Measurements from ENCODE around the gene SERTM1.

SERTM1 gene

DNA sequence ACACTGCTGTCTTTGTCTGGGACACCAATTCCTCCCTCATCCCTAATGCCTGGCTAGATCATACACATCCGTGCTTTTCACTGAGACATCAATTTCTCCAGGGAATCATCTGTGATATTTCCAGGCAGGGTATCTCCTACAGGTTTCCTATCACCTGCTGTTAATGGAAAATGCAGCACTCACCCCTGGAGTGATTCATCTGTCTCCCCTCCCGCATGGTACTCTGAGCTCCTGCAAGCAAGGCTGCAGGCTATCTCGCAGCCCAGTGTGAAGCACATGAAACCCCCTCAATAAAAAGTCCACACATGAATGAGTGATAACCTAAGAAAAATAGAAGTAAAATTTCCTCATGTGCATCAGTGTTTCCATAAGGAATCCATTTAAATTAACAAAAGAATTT is 38.5 kb downstream of the SERTM1 start:
- no peak for ATAC-seq

DNA sequence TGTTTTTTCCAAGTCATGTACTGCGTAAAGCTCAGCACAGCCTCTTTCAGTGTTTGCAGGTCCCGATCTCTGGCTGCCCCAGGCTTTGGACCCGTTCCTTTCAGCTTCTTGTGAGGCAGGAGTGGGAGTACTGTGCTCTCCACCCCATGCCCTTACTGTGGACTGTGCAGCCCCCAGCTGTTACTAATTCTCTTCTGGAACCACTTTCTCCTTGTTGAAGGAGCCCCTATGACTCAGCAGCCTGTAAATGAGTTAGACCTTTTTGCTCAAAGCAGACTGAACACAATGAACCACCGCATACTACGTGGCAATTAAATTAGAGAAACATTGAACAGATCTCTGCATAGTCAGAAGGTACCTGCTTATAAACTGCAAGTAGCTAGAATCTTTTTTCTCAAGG is 39.0 kb downstream of the SERTM1 start:
- ATAC-seq, result no peak

DNA sequence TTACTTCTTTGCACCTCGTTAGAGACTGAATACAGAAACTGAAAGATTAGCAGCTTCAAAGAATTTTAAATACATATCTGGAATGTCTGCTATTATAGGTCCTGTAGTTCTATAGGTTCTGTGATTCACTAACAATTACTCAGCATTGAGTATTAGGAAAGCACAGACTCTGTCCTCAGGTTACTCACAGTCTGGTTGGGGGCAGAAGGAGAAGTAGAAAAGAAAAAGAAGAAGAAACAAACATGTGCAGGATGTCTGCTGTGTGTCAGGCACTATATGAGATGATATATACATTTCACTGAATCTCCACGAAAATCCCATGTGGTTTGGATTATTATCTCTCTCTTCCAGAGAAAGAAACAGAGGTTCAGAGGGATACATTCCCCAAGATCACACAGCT is 40.1 kb downstream of the SERTM1 start:
- ATAC-seq, result no peak

GRCh38 chr13:36715841-36716240 is 42.0 kb downstream of the SERTM1 start:
- no peak for ATAC-seq

DNA sequence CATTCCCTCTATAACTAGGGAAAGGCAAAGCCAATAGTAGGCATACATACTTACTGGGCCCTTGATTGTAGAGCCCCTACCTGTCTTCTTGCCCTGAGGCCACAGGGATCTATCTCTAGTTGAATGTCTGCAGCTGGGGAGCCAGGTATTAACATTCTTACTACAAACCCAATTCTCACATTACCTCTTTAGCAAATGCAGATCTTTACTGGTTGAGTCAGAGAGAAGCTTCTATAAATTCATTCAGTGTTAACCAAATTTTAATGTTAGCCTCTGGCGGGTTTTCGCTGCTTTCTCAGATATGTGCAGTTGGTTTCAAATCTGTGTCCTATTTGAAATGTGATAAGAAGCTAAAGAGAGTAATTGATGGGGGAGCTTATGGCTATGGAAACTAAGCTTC is 43.2 kb downstream of the SERTM1 start:
- ATAC-seq, result no peak

DNA sequence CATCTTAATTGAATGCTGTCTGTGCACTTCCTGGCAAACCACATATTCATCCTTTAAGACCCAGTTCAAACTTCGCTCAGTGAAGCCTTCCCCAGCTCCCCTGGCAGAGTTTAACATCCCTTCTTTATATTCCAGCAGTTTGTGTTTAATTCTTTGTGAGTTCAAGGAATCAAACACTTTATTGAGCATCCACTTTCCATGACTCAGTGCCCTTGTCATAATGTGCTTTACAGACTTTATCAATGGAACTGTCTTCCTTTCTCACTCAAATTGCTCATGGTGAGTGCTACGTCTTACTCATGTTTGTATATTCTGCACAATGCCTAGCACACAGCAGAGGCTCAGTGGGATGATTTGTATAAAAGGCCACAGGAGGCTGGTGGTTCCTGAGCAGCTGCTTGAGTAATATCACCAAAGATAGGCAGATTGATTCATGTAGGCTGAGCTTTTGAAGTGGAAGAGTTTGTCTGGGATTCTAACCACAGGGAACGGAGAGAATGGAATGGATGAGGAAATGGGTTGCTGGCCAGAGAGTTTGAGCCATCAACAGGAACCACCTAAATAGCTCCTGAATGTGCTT is 44.2 kb downstream of the SERTM1 start:
- ATAC-seq, result no peak

DNA sequence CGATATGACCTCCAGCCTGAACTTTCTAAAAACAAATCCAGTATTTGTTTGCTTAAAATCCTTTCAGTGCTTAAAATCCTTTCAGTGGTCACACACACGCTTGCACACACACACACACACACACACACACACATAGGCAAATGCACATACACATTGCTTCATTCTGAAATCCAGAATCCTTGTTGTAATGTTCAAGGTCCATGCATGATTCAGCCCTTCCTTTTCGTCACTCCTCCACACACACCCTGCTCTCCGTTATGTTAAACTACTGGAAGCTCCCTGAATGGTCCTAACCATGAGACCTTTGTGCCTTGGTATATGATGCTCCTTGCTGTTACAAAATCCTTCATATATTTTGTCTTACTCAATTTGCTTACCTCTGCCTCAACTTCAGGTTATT is 44.9 kb downstream of the SERTM1 start:
- ATAC-seq, result no peak

DNA sequence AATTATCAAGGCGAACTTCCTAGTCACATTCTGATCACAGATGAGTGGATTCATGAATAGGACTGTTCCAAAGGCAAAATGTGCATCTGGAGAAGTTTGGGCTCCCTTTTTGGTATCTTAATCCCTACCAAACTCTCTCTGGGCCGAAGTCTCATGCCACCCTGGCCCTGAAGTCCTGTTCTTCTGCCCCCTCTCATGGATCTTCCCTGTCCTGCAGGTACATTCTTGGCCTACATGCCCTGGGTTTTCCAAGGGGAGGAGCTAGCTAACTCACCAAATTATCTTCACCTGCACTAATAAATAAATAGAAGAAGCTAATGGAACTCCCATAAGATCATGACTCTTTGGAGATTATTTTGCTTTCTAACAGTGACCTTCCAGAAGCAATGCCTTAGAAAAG is 50.3 kb downstream of the SERTM1 start:
- no peak for ATAC-seq

DNA sequence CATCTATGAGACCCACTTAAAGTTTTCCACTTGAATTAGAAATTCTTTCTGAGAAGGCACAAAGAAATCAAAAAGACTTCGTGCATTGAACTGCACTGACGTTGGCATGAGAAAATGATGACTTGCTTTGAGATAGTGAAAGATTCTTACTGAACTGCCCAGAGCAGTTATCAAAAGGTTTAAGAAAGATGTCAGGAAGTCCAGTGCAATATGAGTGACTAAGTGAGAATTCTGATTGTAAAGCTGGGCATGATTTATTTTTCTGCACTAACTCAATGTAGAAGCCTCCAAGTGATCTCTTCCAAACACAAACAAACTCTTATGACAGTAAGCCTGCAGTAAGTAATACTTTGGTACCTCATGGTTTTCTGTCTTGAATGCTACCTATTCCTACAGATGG is 52.1 kb downstream of the SERTM1 start:
- no peak for ATAC-seq

DNA sequence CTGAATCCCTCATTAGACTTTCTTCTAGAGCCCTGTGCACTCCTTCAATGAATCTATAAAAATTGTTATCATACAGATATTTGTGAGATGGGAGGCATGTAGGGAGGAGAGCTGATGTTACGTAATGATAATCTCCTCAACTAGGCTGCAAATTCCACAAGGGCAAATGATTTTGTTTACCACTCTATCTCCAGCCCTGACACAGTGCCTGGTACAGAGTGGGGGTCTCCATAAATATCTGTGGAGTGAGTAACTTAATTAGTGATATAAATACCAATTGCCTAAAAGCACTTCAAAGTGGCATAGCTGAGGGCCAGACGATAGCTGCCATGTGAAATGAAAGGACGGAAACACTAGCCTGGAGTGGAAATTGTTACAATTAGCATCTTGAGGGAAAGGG is 54.2 kb downstream of the SERTM1 start:
- ATAC-seq, result no peak

DNA sequence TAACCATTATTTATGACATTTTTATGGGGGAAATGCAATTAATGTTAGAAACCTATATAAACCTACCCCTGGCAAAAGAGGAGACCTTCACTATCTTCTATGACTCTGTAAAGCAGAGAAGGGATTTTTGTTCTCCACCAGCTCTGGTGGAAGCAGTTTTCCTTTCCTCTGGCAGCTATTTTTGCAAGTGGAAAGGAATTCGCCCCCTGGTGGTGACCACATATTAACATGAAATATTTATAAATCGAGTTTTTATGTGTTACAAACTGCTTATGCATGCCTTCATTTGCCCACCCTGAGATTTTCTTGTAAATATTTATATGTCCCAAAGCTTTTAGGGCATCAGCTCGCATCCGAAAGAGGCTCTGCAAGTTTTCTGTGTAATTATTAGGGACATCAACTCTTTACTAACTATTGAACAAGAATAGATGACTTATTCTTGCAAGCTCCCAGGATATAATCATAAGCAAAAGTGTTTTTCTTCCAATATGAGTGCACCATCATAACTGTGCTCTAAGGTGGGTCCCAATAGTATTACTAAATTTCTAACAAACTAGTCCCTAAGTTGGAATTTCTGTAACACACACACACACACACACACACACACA is 62.4 kb downstream of the SERTM1 start:
- ATAC-seq, result no peak

DNA sequence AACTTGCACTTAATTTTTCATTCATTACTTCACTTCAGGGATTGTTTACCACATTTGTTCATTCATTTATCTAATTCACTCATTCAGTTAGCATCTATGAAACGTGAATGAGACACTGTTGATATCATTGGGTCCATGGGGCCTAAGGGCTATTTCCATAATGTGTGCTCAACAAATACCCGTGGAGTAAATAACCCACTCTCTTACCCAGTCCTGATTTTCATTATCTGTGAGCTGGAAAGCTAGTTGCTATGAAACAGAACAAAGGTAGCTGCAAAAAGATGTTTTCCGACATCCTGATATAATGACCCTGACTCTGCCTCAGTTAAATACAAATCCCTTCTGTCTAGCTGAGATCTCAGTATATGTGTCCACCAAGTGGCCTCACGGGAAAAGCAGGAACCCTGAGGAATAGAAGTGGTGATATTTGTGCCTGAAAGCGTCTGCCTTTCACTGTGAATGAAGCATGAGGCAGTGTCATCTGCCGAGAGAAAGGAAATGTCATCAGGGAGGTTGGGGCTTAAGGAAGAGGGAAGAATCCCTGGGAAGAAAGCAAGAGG is 63.8 kb downstream of the SERTM1 start:
- ATAC-seq, result no peak

GRCh38 chr13:36745436-36745835 is 71.6 kb downstream of the SERTM1 start:
- no peak for ATAC-seq

- ATAC-seq, result no peak
These were observed 72.2 kb downstream of the SERTM1 start for GRCh38 chr13:36746051-36746450.

Measured in activated CD4-positive, CD25-positive, alpha-beta regulatory T cell treated with anti-CD3 and anti-CD28 coated beads, Interleukin-2, amount 50 U/mL, for 24 hours (primary cell).